ENCODE data around the gene ZNF850.
"Not testable (repeated sequence)": the region's sequence is repeated elsewhere in the genome, so short reads cannot be mapped to it uniquely, and the experiment has no call there.

ZNF850 gene

DNA sequence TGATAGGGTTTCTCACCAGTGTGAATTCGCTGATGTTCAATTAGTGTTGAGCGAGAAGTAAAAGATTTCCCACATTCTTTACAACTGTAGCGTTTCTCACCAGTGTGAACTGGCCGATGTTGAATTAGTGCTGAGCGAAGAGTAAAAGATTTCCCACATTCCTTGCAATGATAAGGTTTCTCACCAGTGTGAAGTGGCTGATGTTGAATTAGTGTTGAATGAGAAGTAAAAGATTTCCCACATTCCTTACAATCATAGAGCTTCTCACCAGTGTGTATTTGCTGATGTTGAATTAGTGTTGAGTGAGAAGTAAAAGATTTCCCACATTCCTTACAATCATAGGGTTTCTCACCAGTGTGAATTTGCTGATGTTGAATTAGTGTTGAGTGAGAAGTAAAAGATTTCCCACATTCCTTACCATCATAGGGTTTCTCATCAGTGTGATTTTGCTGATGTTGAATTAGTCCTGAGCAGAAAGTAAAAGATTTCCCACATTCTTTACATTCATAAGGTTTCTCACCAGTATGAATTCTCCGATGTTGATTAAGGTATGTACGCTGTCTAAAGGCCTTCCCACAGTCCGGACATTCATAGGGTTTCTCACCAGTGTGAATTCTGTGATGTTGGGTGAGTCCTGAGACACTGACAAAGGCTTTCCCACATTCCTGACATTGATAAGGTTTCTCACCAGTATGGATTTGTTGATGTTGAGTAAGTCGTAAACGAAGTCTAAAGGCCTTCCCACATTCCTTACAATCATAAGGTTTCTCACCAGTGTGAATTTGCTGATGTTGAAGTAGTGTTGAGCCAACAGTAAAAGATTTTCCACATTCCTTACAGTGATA is 24.0 kb downstream of the ZNF850 start:
- CTCF ChIA-PET: no interaction called here
- no peak for TF ChIP-seq CTCF (conservative IDR thresholded peaks at IDR 0.05; ENCODE audit: low read depth)
- no peak overlapping the region for H3K27ac ChIP-seq
- DNase-seq (ENCODE audit: low spot score): no peak
- POLR2A ChIA-PET (ENCODE audit: low non-redundant PET): no interaction called here

- DNase-seq (ENCODE audit: low spot score): no peak
- no peak for TF ChIP-seq CTCF (conservative IDR thresholded peaks at IDR 0.05; ENCODE audit: low read depth)
- H3K27ac ChIP-seq: no peak overlapping the region
- CTCF ChIA-PET: no interaction called here
- POLR2A ChIA-PET (ENCODE audit: low non-redundant PET): no interaction called here
These were observed 24.9 kb downstream of the ZNF850 start for GRCh38 chr19:36747750-36748149.

GRCh38 chr19:36745870-36746269 is 26.7 kb downstream of the ZNF850 start:
- ChIA-PET CTCF (no interaction called here), POLR2A (ENCODE audit: low non-redundant PET) (no interaction called here)
- no peak overlapping the region for H3K27ac ChIP-seq
- TF ChIP-seq CTCF (conservative IDR thresholded peaks at IDR 0.05; ENCODE audit: low read depth): no peak
- DNase-seq (ENCODE audit: low spot score): no peak

DNA sequence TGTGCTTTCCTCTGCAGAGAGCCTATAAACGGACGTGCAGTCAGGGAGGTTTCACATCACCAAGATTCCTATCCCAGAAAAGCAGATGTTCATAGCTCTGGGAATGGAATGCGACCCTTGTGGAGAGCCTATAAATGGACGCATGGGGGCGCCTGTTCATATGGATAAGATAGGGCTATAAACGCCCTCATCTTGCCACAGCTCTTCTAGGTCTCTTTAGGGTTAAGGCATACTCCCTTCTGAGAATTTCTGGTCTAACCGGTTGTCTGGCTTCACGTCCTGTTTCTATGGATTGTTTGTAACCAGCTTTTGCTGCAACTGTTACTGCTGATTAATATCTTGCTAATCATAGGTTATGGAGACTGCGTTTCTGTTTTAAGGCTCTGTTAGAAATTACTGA is 36.4 kb downstream of the ZNF850 start:
- POLR2A ChIA-PET (ENCODE audit: low non-redundant PET); CTCF ChIA-PET; DNase-seq (ENCODE audit: low spot score); H3K27ac ChIP-seq: not testable (repeated sequence)

GRCh38 chr19:36719687-36720556 is 52.7 kb downstream of the ZNF850 start:
- TF ChIP-seq CTCF (conservative IDR thresholded peaks at IDR 0.05; ENCODE audit: low read depth): no peak
- ChIA-PET POLR2A (ENCODE audit: low non-redundant PET) (no interaction called here), CTCF (no interaction called here)
- H3K27ac ChIP-seq: no peak overlapping the region
- DNase-seq (ENCODE audit: low spot score): no peak

- ChIA-PET POLR2A (ENCODE audit: low non-redundant PET) (no interaction called here), CTCF (no interaction called here)
- no peak overlapping the region for H3K27ac ChIP-seq
- no peak for DNase-seq (ENCODE audit: low spot score)
- TF ChIP-seq CTCF (conservative IDR thresholded peaks at IDR 0.05; ENCODE audit: low read depth): no peak
These were observed 63.2 kb downstream of the ZNF850 start for GRCh38 chr19:36709423-36709822.

DNA sequence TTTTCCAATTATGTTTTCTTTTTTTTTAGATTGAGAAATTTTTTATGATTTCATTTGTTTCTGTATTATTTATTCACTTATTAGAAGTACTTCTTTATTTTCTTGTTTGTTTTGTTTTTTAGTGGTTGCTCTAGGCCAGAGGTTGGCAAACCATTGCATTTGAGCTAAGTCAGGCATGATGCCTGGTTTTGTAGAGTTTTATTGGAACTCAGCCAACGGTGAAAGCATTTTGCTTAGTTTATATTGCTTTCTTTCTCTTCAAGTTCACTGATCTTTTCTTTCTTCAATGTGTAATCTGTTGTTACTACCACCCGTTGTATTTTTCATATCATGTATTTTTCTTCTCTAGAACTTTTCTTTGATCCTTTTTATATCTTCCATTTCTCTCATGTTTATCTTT is 65.5 kb downstream of the ZNF850 start:
- TF ChIP-seq CTCF (conservative IDR thresholded peaks at IDR 0.05; ENCODE audit: low read depth): no peak
- CTCF ChIA-PET: no interaction called here

More for the DNA sequence above, 65.5 kb downstream of the ZNF850 start:
- POLR2A ChIA-PET (ENCODE audit: low non-redundant PET): no interaction called here
- DNase-seq (ENCODE audit: low spot score): no peak
- no peak overlapping the region for H3K27ac ChIP-seq
